ENCODE measurements around the gene CIAO3.
A peak's percentile ranks its signal among the peaks of the same experiment; 100 is the strongest.
"Not testable (repeated sequence)": the region's sequence is repeated elsewhere in the genome, so short reads cannot be mapped to it uniquely, and the experiment has no call there.

CIAO3 gene

GRCh38 chr16:692356-693108 is 48.3 kb downstream of the CIAO3 start:
- no peak for DNase-seq (ENCODE audit: low spot score)

GRCh38 chr16:691242-691641 is 49.6 kb downstream of the CIAO3 start:
- not testable (repeated sequence) for DNase-seq (ENCODE audit: low spot score)

GRCh38 chr16:689175-689897 is 51.5 kb downstream of the CIAO3 start:
- no peak for DNase-seq (ENCODE audit: low spot score)

- DNase-seq (ENCODE audit: low spot score), result no peak
Observed at GRCh38 chr16:687499-687898, 53.3 kb downstream of the CIAO3 start.

GRCh38 chr16:686459-687260 is 54.1 kb downstream of the CIAO3 start:
- no peak for DNase-seq (ENCODE audit: low spot score)

GRCh38 chr16:685967-686366 is 54.8 kb downstream of the CIAO3 start:
- no peak for DNase-seq (ENCODE audit: low spot score)

- no peak for DNase-seq (ENCODE audit: low spot score)
Observed at GRCh38 chr16:684961-685696, 55.7 kb downstream of the CIAO3 start.

- peak; percentile 92 for DNase-seq (ENCODE audit: low spot score)
Observed at GRCh38 chr16:684071-684794, 56.6 kb downstream of the CIAO3 start, which contains the start of gene JMJD8. Gene JMJD8 (minus strand): TSS chr16:684334. CDS start chr16:684319, 15 bp downstream.

- no peak for DNase-seq (ENCODE audit: low spot score)
Observed at GRCh38 chr16:683396-684070, 57.3 kb downstream of the CIAO3 start.

GRCh38 chr16:682493-683395 is 58.1 kb downstream of the CIAO3 start:
- DNase-seq (ENCODE audit: low spot score), result no peak

- DNase-seq (ENCODE audit: low spot score), result no peak
Observed at GRCh38 chr16:681746-682427, 58.9 kb downstream of the CIAO3 start.

GRCh38 chr16:680967-681745 is 59.6 kb downstream of the CIAO3 start:
- no peak for DNase-seq (ENCODE audit: low spot score)

- DNase-seq (ENCODE audit: low spot score), result no peak
Observed at GRCh38 chr16:680625-680945, 60.2 kb downstream of the CIAO3 start.

GRCh38 chr16:679814-680624 is 60.8 kb downstream of the CIAO3 start, which contains the start of gene STUB1:
Gene STUB1 (plus strand): TSS chr16:680410. CDS start chr16:680526, 116 bp downstream.
- peak; percentile 84 for DNase-seq (ENCODE audit: low spot score)

All from germinal center (tissue), 1 donor.